Activated B cell treated with CpG ODN at 0.5 μM for 24 hours (primary cell): Measurements from ENCODE around the gene PLK5. TPM values are rescaled to one million over a fixed set of nuclear protein-coding genes. Genes with fewer than 3 reads are reported as not detected.
"Not testable (repeated sequence)": the region's sequence is repeated elsewhere in the genome, so short reads cannot be mapped to it uniquely, and the experiment has no call there.

Experiments
- ATAC-seq: fragments of 200-7000 bp; cut with Tn5 transposase; one replicate; pipeline ENCODE4 v1.10.0; 2021; ENCODE audit warnings: low read depth, mild to moderate bottlenecking, moderate library complexity
- CTCF ChIA-PET: fragments of 350-600 bp; sonication (Branson Sonifier 250); formaldehyde crosslinking; loops from one replicate; lab custom pipeline; 2021; ENCODE audit warnings: antibody characterized with exemption; lab: Charles Lee
- POLR2A ChIA-PET: fragments of 350-600 bp; sonication (Branson Sonifier 250); formaldehyde crosslinking; loops from one replicate; lab custom pipeline; 2021; ENCODE audit warnings: antibody characterized with exemption; lab: Charles Lee
- DNase-seq: peaks from one replicate; pipeline ENCODE4 v3.0.0; 2022
- H3K27ac Mint-ChIP-seq: one replicate; pipeline ENCODE4 v1.8.0; 2020; ENCODE audit warnings: mixed read lengths
- H3K27me3 Mint-ChIP-seq: one replicate; pipeline ENCODE4 v1.8.0; 2021; ENCODE audit warnings: mixed read lengths
- H3K36me3 Mint-ChIP-seq: one replicate; pipeline ENCODE4 v1.8.0; 2021; ENCODE audit warnings: low read depth, mixed read lengths
- H3K4me1 Mint-ChIP-seq: one replicate; pipeline ENCODE4 v1.8.0; 2021; ENCODE audit warnings: mixed read lengths
- H3K4me3 Mint-ChIP-seq: one replicate; pipeline ENCODE4 v1.8.0; 2020; ENCODE audit warnings: mild to moderate bottlenecking, mixed read lengths
- H3K9me3 Mint-ChIP-seq: one replicate; pipeline ENCODE4 v1.8.0; 2020; ENCODE audit warnings: mixed read lengths
- intact Hi-C: fragments of 100-400 bp; cut with micrococcal nuclease; formaldehyde crosslinking; loops from one replicate; pipeline ENCODE4 v1.15.1; 2024
- total RNA-seq: library from RNA; stranded (reverse); gene quantifications from 2 replicates; pipeline ENCODE4 v1.2.3, GENCODE V29; 2022
- TF ChIP-seq, protein P1 (sequence below): fragments of 200-600 bp; IDR thresholded peaks from one replicate; pipeline ENCODE4 v1.8.0; 2022; ENCODE audit warnings: antibody characterized with exemption, mild to moderate bottlenecking

Gene PLK5, protein sequence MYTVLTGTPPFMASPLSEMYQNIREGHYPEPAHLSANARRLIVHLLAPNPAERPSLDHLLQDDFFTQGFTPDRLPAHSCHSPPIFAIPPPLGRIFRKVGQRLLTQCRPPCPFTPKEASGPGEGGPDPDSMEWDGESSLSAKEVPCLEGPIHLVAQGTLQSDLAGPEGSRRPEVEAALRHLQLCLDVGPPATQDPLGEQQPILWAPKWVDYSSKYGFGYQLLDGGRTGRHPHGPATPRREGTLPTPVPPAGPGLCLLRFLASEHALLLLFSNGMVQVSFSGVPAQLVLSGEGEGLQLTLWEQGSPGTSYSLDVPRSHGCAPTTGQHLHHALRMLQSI
- not detected in 2 replicates for total RNA-seq

- H3K27ac Mint-ChIP-seq, result no peak within 1 kb of the TSS
- intact Hi-C loops, result no loop called here
- no peak within 1 kb of the TSS for H3K4me3 Mint-ChIP-seq
Measured at GRCh38 chr19:1523412-1524286, at the start of gene PLK5. Gene PLK5, plus strand, starts transcription at chr19:1524077. Its CDS starts 2,920 bp downstream, at chr19:1526997.

DNA sequence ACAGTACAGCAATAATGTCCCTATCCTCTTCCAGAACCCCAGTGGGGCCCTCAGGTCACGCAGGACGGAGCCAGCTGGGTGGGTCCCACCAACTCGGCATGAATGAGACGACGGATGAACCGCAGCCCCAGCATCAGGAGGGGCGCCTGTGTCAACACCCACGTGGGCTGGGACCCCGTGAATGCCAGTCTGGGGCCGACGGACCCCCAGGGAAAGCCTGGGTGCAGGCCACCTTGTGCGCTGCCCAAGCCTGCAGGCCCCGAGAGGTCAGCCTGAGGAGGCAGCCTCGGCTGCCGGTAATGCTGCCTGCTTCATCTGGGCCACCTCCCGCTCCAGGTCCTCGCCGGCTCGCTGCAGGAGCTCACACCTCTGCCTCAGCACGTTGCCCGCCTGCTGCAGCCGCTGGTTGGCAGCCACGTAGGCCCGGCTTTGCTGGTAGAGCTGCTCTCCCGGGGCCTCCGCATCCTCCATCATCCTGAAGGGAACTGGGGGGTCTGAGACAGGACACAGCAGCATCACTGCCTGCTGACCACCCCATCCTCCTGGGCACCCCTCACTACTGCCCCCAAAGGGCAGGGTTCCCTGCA lies 49.0 kb upstream of the PLK5 start:
- intact Hi-C loops, result no loop called here
- POLR2A ChIA-PET, result interaction anchor here (1.8 kb wide), 1 partner anchor 16 kb away, joined by 5 read pairs; the partner anchor contains the start of genes PCSK4 and REEP6
- no peak for ATAC-seq

More at GRCh38 chr19:1523412-1524286, at the start of gene PLK5:
- ChIA-PET CTCF (no interaction called here), POLR2A (no interaction called here)
- TF ChIP-seq, protein P1, sequence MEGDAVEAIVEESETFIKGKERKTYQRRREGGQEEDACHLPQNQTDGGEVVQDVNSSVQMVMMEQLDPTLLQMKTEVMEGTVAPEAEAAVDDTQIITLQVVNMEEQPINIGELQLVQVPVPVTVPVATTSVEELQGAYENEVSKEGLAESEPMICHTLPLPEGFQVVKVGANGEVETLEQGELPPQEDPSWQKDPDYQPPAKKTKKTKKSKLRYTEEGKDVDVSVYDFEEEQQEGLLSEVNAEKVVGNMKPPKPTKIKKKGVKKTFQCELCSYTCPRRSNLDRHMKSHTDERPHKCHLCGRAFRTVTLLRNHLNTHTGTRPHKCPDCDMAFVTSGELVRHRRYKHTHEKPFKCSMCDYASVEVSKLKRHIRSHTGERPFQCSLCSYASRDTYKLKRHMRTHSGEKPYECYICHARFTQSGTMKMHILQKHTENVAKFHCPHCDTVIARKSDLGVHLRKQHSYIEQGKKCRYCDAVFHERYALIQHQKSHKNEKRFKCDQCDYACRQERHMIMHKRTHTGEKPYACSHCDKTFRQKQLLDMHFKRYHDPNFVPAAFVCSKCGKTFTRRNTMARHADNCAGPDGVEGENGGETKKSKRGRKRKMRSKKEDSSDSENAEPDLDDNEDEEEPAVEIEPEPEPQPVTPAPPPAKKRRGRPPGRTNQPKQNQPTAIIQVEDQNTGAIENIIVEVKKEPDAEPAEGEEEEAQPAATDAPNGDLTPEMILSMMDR, result no peak
- no peaks in the 10 kb centered on the region for H3K9me3 Mint-ChIP-seq
- no peaks in the 10 kb centered on the region for H3K36me3 Mint-ChIP-seq
- peaks cover 45% of the 10 kb centered on the region for H3K27me3 Mint-ChIP-seq
- H3K4me1 Mint-ChIP-seq, result peaks cover 5% of the 10 kb centered on the region
- DNase-seq (no peak), ATAC-seq (no peak)

DNA sequence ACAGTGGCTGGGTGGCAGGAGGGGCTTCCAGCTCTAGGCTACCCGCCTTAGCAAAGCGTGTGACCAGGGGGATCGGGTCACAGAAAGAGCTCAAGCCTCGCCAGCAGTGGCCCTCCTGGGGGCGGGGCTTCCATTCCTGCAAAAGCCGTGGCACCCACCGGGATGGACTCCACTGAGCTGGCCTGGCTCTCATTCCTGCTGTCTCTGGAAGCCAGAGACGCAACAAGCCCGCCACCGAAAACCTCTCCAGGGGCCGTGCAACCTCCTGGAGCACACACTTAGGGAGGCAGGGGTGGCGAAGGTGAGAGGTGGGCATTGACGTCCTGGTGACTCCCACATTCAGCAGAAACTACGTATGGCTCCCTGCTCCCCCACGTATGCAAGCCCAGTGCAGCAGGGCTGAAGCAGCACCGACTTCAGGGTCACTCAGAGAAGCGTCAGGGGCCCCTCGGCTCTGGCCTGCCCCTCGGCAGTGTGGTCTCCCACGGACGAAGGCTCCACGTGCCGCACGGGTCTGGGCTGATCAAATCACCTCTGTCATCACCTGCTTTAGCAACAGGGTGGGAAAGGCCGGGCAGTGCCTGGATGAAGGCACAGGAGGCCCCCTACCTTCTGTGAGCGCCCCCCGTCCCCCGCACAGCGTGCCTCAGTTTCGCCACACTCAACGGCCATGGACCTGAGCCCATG lies 48.0 kb upstream of the PLK5 start:
- H3K27me3 Mint-ChIP-seq, result peaks cover 2% of the 10 kb centered on the region
- no peaks in the 10 kb centered on the region for H3K9me3 Mint-ChIP-seq
- no peak for ATAC-seq
- H3K4me3 Mint-ChIP-seq, result no peak overlapping the region
- H3K4me1 Mint-ChIP-seq, result peaks cover 34% of the 10 kb centered on the region
- H3K36me3 Mint-ChIP-seq, result peaks cover 17% of the 10 kb centered on the region
- intact Hi-C loops, result no loop called here
- ChIA-PET CTCF (no interaction called here), POLR2A (no interaction called here)
- H3K27ac Mint-ChIP-seq, result no peak overlapping the region
- TF ChIP-seq, protein P1, result no peak
- DNase-seq, result no peak

More for the DNA sequence above, 49.0 kb upstream of the PLK5 start:
- Mint-ChIP-seq H3K36me3 (peaks cover 17% of the 10 kb centered on the region), H3K27me3 (peaks cover 2% of the 10 kb centered on the region), H3K4me3 (no peak overlapping the region), H3K9me3 (no peaks in the 10 kb centered on the region), H3K27ac (no peak overlapping the region), H3K4me1 (peaks cover 37% of the 10 kb centered on the region)
- DNase-seq, result no peak
- CTCF ChIA-PET, result no interaction called here
- TF ChIP-seq, protein P1, result no peak

- DNase-seq, H3K9me3 Mint-ChIP-seq, intact Hi-C loops, ATAC-seq, POLR2A ChIA-PET, H3K27me3 Mint-ChIP-seq, H3K27ac Mint-ChIP-seq: not testable (repeated sequence)
- CTCF ChIA-PET, result interaction anchor here (1.0 kb wide), 1 partner anchor 8 kb away, joined by 4 read pairs; no protein-coding TSS in a partner anchor
- Mint-ChIP-seq H3K4me3 (peak overlapping the region; percentile 38), H3K36me3 (peaks cover 17% of the 10 kb centered on the region), H3K4me1 (peaks cover 25% of the 10 kb centered on the region)
Measured at GRCh38 chr19:1477056-1477455, 46.8 kb upstream of the PLK5 start.
